ENCODE results near the gene RAPGEF2. TPM values are rescaled to one million over a fixed set of nuclear protein-coding genes. Genes with fewer than 3 reads are reported as not detected.

Gene RAPGEF2
- total and polyA plus RNA-seq, 5 donors: 10.6 to 38.6 (median 38.1) TPM

- Histone ChIP-seq H3K4me1 (ENCODE audit: control insufficient read depth, insufficient read depth, low read length) (peaks cover 5% of the 10 kb centered on the region), H3K9me3 (ENCODE audit: control insufficient read depth, low read length) (no peaks in the 10 kb centered on the region), H3K27ac (ENCODE audit: low read length) (peak overlapping the region; percentile 75), H3K27me3 (ENCODE audit: control insufficient read depth, insufficient read depth) (no peaks in the 10 kb centered on the region), H3K4me3 (ENCODE audit: low read length) (no peak overlapping the region)
- DNase-seq (no peak), ATAC-seq (peak; percentile 70 to 73)
- intact Hi-C loops (cut with DNase I): no loop called here
- 95% methylated on average over 1 of the region's 1 CpG for WGBS
Measured at GRCh38 chr4:159219862-159220261, 117.0 kb downstream of the RAPGEF2 start.

- intact Hi-C loops (cut with DNase I): no loop called here
- H3K4me1 ChIP-seq (ENCODE audit: control insufficient read depth, insufficient read depth, low read length): peaks cover 3% of the 10 kb centered on the region
- peak overlapping the region; percentile 80 for H3K27ac ChIP-seq (ENCODE audit: low read length)
- no peaks in the 10 kb centered on the region for H3K9me3 ChIP-seq (ENCODE audit: control insufficient read depth, low read length)
- 44% methylated on average over 5 of the region's 5 CpGs for WGBS
- ATAC-seq (peak; percentile 84), DNase-seq (peak in 1 of 3 donors; percentile 52)
- H3K4me3 ChIP-seq (ENCODE audit: low read length): no peak overlapping the region
- no peaks in the 10 kb centered on the region for H3K27me3 ChIP-seq (ENCODE audit: control insufficient read depth, insufficient read depth)
Measured at GRCh38 chr4:159220353-159220752, 117.5 kb downstream of the RAPGEF2 start.

- DNase-seq: no peak
- 93% methylated on average over 3 of the region's 3 CpGs for WGBS
- intact Hi-C loops (cut with DNase I): no loop called here
- H3K9me3 ChIP-seq (ENCODE audit: control insufficient read depth, low read length): no peaks in the 10 kb centered on the region
- H3K4me1 ChIP-seq (ENCODE audit: control insufficient read depth, insufficient read depth, low read length): peaks cover 3% of the 10 kb centered on the region
- no peak overlapping the region for H3K27ac ChIP-seq (ENCODE audit: low read length)
- no peak overlapping the region for H3K4me3 ChIP-seq (ENCODE audit: low read length)
- H3K27me3 ChIP-seq (ENCODE audit: control insufficient read depth, insufficient read depth): no peaks in the 10 kb centered on the region
- ATAC-seq: no peak
Measured at GRCh38 chr4:159221280-159221679, 118.4 kb downstream of the RAPGEF2 start.

- DNase-seq (no peak), ATAC-seq (no peak)
- Histone ChIP-seq H3K4me1 (ENCODE audit: control insufficient read depth, insufficient read depth, low read length) (peaks cover 3% of the 10 kb centered on the region), H3K4me3 (ENCODE audit: low read length) (no peak overlapping the region), H3K9me3 (ENCODE audit: control insufficient read depth, low read length) (no peaks in the 10 kb centered on the region), H3K27me3 (ENCODE audit: control insufficient read depth, insufficient read depth) (no peaks in the 10 kb centered on the region), H3K27ac (ENCODE audit: low read length) (no peak overlapping the region)
- 82% methylated on average over 4 of the region's 4 CpGs for WGBS
- intact Hi-C loops (cut with DNase I): no loop called here
Measured at GRCh38 chr4:159222043-159222552, 119.2 kb downstream of the RAPGEF2 start.

GRCh38 chr4:159224408-159224807 lies 121.5 kb downstream of the RAPGEF2 start:
- no peak for ATAC-seq
- intact Hi-C loops (cut with DNase I): no loop called here
- Histone ChIP-seq H3K27ac (ENCODE audit: low read length) (no peak overlapping the region), H3K27me3 (ENCODE audit: control insufficient read depth, insufficient read depth) (no peaks in the 10 kb centered on the region), H3K4me1 (ENCODE audit: control insufficient read depth, insufficient read depth, low read length) (peaks cover 3% of the 10 kb centered on the region), H3K9me3 (ENCODE audit: control insufficient read depth, low read length) (no peaks in the 10 kb centered on the region), H3K4me3 (ENCODE audit: low read length) (no peak overlapping the region)
- DNase-seq: no peak
- 92% methylated on average over 3 of the region's 3 CpGs for WGBS

GRCh38 chr4:159227378-159227777 lies 124.5 kb downstream of the RAPGEF2 start:
- Histone ChIP-seq H3K27ac (ENCODE audit: low read length) (peak overlapping the region; percentile 91), H3K4me3 (ENCODE audit: low read length) (peak overlapping the region; percentile 79), H3K9me3 (ENCODE audit: control insufficient read depth, low read length) (no peaks in the 10 kb centered on the region), H3K4me1 (ENCODE audit: control insufficient read depth, insufficient read depth, low read length) (no peaks in the 10 kb centered on the region), H3K27me3 (ENCODE audit: control insufficient read depth, insufficient read depth) (no peaks in the 10 kb centered on the region)
- intact Hi-C loops (cut with DNase I): no loop called here
- 41% methylated on average over 3 of the region's 3 CpGs for WGBS
- ATAC-seq (peak; percentile 70 to 74), DNase-seq (no peak)

GRCh38 chr4:159227984-159228383 lies 125.1 kb downstream of the RAPGEF2 start:
- ATAC-seq: peak; percentile 94 to 97
- Histone ChIP-seq H3K27me3 (ENCODE audit: control insufficient read depth, insufficient read depth) (no peaks in the 10 kb centered on the region), H3K4me1 (ENCODE audit: control insufficient read depth, insufficient read depth, low read length) (no peaks in the 10 kb centered on the region), H3K27ac (ENCODE audit: low read length) (peak overlapping the region; percentile 91), H3K4me3 (ENCODE audit: low read length) (peak overlapping the region; percentile 79), H3K9me3 (ENCODE audit: control insufficient read depth, low read length) (no peaks in the 10 kb centered on the region)
- WGBS: 14% methylated on average over 11 of the region's 11 CpGs
- intact Hi-C loops (cut with DNase I): no loop called here
- DNase-seq: peak; percentile 79 to 92 (median 84)

- intact Hi-C loops (cut with DNase I): no loop called here
- H3K4me1 ChIP-seq (ENCODE audit: control insufficient read depth, insufficient read depth, low read length): no peaks in the 10 kb centered on the region
Measured at GRCh38 chr4:159229164-159229563, 126.3 kb downstream of the RAPGEF2 start.

GRCh38 chr4:159232465-159233106 lies 129.7 kb downstream of the RAPGEF2 start:
- ATAC-seq: no peak
- H3K9me3 ChIP-seq (ENCODE audit: control insufficient read depth, low read length): no peaks in the 10 kb centered on the region
- WGBS: 56% methylated on average over 1 of the region's 1 CpG
- intact Hi-C loops (cut with DNase I): no loop called here
- no peak for DNase-seq
- H3K4me3 ChIP-seq (ENCODE audit: low read length): no peak overlapping the region
- H3K27me3 ChIP-seq (ENCODE audit: control insufficient read depth, insufficient read depth): no peaks in the 10 kb centered on the region
- peaks cover 1% of the 10 kb centered on the region for H3K4me1 ChIP-seq (ENCODE audit: control insufficient read depth, insufficient read depth, low read length)
- H3K27ac ChIP-seq (ENCODE audit: low read length): no peak overlapping the region

More at GRCh38 chr4:159229164-159229563, 126.3 kb downstream of the RAPGEF2 start:
- DNase-seq: no peak
- 48% methylated on average over 6 of the region's 6 CpGs for WGBS
- Histone ChIP-seq H3K27me3 (ENCODE audit: control insufficient read depth, insufficient read depth) (no peaks in the 10 kb centered on the region), H3K27ac (ENCODE audit: low read length) (peak overlapping the region; percentile 16), H3K9me3 (ENCODE audit: control insufficient read depth, low read length) (no peaks in the 10 kb centered on the region), H3K4me3 (ENCODE audit: low read length) (peak overlapping the region; percentile 79)
- ATAC-seq: peak; percentile 50 to 54

GRCh38 chr4:159235779-159236368 lies 133.0 kb downstream of the RAPGEF2 start:
- ATAC-seq (peak; percentile 65 to 68), DNase-seq (no peak)
- 72% methylated on average over 3 of the region's 3 CpGs for WGBS
- Histone ChIP-seq H3K4me1 (ENCODE audit: control insufficient read depth, insufficient read depth, low read length) (peaks cover 1% of the 10 kb centered on the region), H3K27me3 (ENCODE audit: control insufficient read depth, insufficient read depth) (no peaks in the 10 kb centered on the region), H3K9me3 (ENCODE audit: control insufficient read depth, low read length) (no peaks in the 10 kb centered on the region), H3K4me3 (ENCODE audit: low read length) (no peak overlapping the region), H3K27ac (ENCODE audit: low read length) (no peak overlapping the region)
- intact Hi-C loops (cut with DNase I): no loop called here

- no peak overlapping the region for H3K27ac ChIP-seq (ENCODE audit: low read length)
Measured at GRCh38 chr4:159237975-159238374, 135.1 kb downstream of the RAPGEF2 start.

More at GRCh38 chr4:159237975-159238374, 135.1 kb downstream of the RAPGEF2 start:
- Histone ChIP-seq H3K27me3 (ENCODE audit: control insufficient read depth, insufficient read depth) (no peaks in the 10 kb centered on the region), H3K9me3 (ENCODE audit: control insufficient read depth, low read length) (no peaks in the 10 kb centered on the region), H3K4me1 (ENCODE audit: control insufficient read depth, insufficient read depth, low read length) (peaks cover 1% of the 10 kb centered on the region), H3K4me3 (ENCODE audit: low read length) (no peak overlapping the region)
- DNase-seq (no peak), ATAC-seq (no peak)
- intact Hi-C loops (cut with DNase I): no loop called here
- WGBS: 28% methylated on average over 2 of the region's 2 CpGs
